Measurements from ENCODE around the gene PSMB2.

The PSMB2 gene

DNA sequence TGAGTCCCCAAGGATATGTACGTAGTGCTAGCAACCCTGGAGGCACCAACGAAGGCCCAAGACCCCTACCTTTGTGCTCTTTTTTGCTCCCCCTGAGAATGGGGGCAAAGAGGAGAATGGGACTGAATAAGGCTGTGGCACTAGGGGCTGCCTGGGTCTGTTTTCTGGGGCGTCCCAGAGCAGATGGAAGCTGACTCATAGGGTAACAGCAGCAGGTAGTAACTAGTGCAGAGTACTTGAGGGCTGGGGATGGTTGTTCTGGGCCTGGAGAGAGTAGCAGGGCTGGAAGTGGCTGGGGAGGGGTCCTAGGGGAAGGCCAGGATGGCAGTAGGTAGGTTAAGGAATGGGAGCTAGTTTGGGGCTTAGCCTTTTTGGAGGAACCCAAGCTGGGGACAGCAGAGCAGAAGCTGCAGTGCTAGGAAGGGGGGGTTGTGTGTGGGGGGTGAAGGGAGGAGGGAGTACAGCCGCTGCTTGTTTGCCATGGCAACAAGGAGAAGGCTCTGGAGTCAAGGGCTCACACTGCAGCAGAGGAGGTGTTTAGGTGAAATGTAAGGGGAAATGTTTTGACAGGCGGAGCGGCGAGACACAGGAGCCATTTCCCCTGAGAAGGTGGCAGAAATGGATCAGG lies 81.9 kb downstream of the PSMB2 start:
- no peak overlapping the region for H3K4me2 ChIP-seq (ENCODE audit: low read length)
- TF ChIP-seq CTCF (IDR thresholded peaks at IDR 0.05; ENCODE audit: low read depth, low read length): no peak
- no peaks in the 10 kb centered on the region for H3K9me3 ChIP-seq (ENCODE audit: insufficient read depth, low read length)
- no peak overlapping the region for H3K27ac ChIP-seq (ENCODE audit: low read length)
- no peaks in the 10 kb centered on the region for H3K27me3 ChIP-seq (ENCODE audit: low read depth, low read length)
- no peak overlapping the region for H3K9ac ChIP-seq (ENCODE audit: low read length)
- peaks cover 16% of the 10 kb centered on the region for H3K4me1 ChIP-seq (ENCODE audit: low read length)
- H3K4me3 ChIP-seq (ENCODE audit: low read length): no peak overlapping the region
- H3K36me3 ChIP-seq (replicated peaks; ENCODE audit: low read depth, low read length): no peaks in the 10 kb centered on the region
- no peak overlapping the region for H2AFZ ChIP-seq (ENCODE audit: low read depth, low read length)
- H4K20me1 ChIP-seq (ENCODE audit: insufficient read depth, low read length): no peaks in the 10 kb centered on the region
- peaks cover 30% of the 10 kb centered on the region for H3K79me2 ChIP-seq (ENCODE audit: low read length)

- Histone ChIP-seq H3K79me2 (ENCODE audit: low read length) (peaks cover 30% of the 10 kb centered on the region), H3K9ac (ENCODE audit: low read length) (peak overlapping the region; percentile 75), H3K36me3 (replicated peaks; ENCODE audit: low read depth, low read length) (no peaks in the 10 kb centered on the region), H3K27ac (ENCODE audit: low read length) (no peak overlapping the region), H3K27me3 (ENCODE audit: low read depth, low read length) (no peaks in the 10 kb centered on the region), H3K4me3 (ENCODE audit: low read length) (peak overlapping the region; percentile 97), H3K4me1 (ENCODE audit: low read length) (peaks cover 16% of the 10 kb centered on the region), H2AFZ (ENCODE audit: low read depth, low read length) (no peak overlapping the region), H3K4me2 (ENCODE audit: low read length) (peak overlapping the region; percentile 90), H3K9me3 (ENCODE audit: insufficient read depth, low read length) (no peaks in the 10 kb centered on the region), H4K20me1 (ENCODE audit: insufficient read depth, low read length) (no peaks in the 10 kb centered on the region)
- TF ChIP-seq EZH2phosphoT487 (IDR thresholded peaks at IDR 0.05; ENCODE audit: low read depth) (no peak), CTCF (IDR thresholded peaks at IDR 0.05; ENCODE audit: low read depth, low read length) (no peak)
Measured at GRCh38 chr1:35558374-35559316, 82.7 kb downstream of the PSMB2 start.

GRCh38 chr1:35557611-35558373 lies 83.5 kb downstream of the PSMB2 start, which contains the start of gene NCDN:
NCDN (plus strand) TSS chr1:35557799; CDS start chr1:35558191, 392 bp downstream.
- Histone ChIP-seq H3K27me3 (ENCODE audit: low read depth, low read length) (no peaks in the 10 kb centered on the region), H3K4me2 (ENCODE audit: low read length) (peak within 1 kb of the TSS; percentile 97), H3K4me3 (ENCODE audit: low read length) (peak within 1 kb of the TSS; percentile 97), H3K9me3 (ENCODE audit: insufficient read depth, low read length) (no peaks in the 10 kb centered on the region), H4K20me1 (ENCODE audit: insufficient read depth, low read length) (no peaks in the 10 kb centered on the region), H2AFZ (ENCODE audit: low read depth, low read length) (peak within 1 kb of the TSS; percentile 69; the same call in 1 of the 2 replicates), H3K27ac (ENCODE audit: low read length) (peak within 1 kb of the TSS; percentile 66), H3K36me3 (replicated peaks; ENCODE audit: low read depth, low read length) (peaks cover 2% of the 10 kb centered on the region), H3K79me2 (ENCODE audit: low read length) (peaks cover 30% of the 10 kb centered on the region), H3K4me1 (ENCODE audit: low read length) (peaks cover 16% of the 10 kb centered on the region), H3K9ac (ENCODE audit: low read length) (peak within 1 kb of the TSS; percentile 81)
- no peak for TF ChIP-seq CTCF (IDR thresholded peaks at IDR 0.05; ENCODE audit: low read depth, low read length)
- TF ChIP-seq EZH2phosphoT487 (IDR thresholded peaks at IDR 0.05; ENCODE audit: low read depth): no peak
